SH-SY5Y (cell line): Measurements from ENCODE around the gene TEX36.

Experiments
- GATA2 ChIP-seq: IDR thresholded peaks from 2 replicates; pipeline ENCODE4 v1.6.1; 2011; ENCODE audit warnings: mild to moderate bottlenecking, low read depth, low read length
- GATA3 ChIP-seq: IDR thresholded peaks from 2 replicates; pipeline ENCODE4 v1.6.1; 2011; ENCODE audit warnings: low read depth, mild to moderate bottlenecking, low read length, moderate library complexity

GRCh38 chr10:125692601-125693523 is 9.9 kb upstream of the TEX36 start:
- TF ChIP-seq GATA3: no peak
- TF ChIP-seq GATA2: no peak
